Subcutaneous abdominal adipose tissue (tissue), 5 donors: ENCODE measurements around the gene TRIM63.

Experiments used
- H3K27ac ChIP-seq: one replicate; pipeline ENCODE4 v1.7.0; 2013; ENCODE audit warnings: low read depth, mild to moderate bottlenecking, inconsistent platforms, low read length, moderate library complexity
- H3K27me3 ChIP-seq, 5 donors: one replicate each; pipeline ENCODE4 v1.7.0; 2013; ENCODE audit warnings: low read length in 5 of 5, inconsistent platforms in 1 of 5; ENCODE audit not compliant: control insufficient read depth in 5 of 5, insufficient read depth in 4 of 5
- H3K36me3 ChIP-seq, 5 donors: one replicate each; pipeline ENCODE4 v1.7.0; 2013; ENCODE audit warnings: low read length in 5 of 5; ENCODE audit not compliant: control insufficient read depth in 5 of 5, insufficient read depth in 5 of 5
- H3K4me1 ChIP-seq, 5 donors: one replicate each; pipeline ENCODE4 v1.7.0; 2013; ENCODE audit warnings: low read length in 5 of 5, mild to moderate bottlenecking in 3 of 5, moderate library complexity in 1 of 5; ENCODE audit not compliant: control insufficient read depth in 5 of 5, insufficient read depth in 5 of 5
- H3K4me3 ChIP-seq, 5 donors: one replicate each; pipeline ENCODE4 v1.7.0; 2013; ENCODE audit warnings: low read length in 5 of 5, low read depth in 1 of 5
- H3K9ac ChIP-seq, 5 donors: one replicate each; pipeline ENCODE4 v1.7.0; 2013; ENCODE audit warnings: low read length in 5 of 5, mild to moderate bottlenecking in 4 of 5, moderate library complexity in 3 of 5
- H3K9me3 ChIP-seq, 5 donors: one replicate each; pipeline ENCODE4 v1.7.0; 2013; ENCODE audit warnings: low read length in 5 of 5; ENCODE audit not compliant: control insufficient read depth in 5 of 5
- donor health status: healthy.
- donor health status: healthy.
- donor health status: healthy.
- donor health status: healthy.
- donor health status: healthy.

Gene TRIM63

GRCh38 chr1:26059906-26060305, 7.5 kb downstream of the TRIM63 start:
- Histone ChIP-seq H3K9me3 (no peaks in the 10 kb centered on the region), H3K36me3 (no peaks in the 10 kb centered on the region), H3K27me3 (peaks cover 6 to 16% (median 13%) of the 10 kb centered on the region in 5 donors), H3K4me3 (no peak overlapping the region), H3K9ac (no peak overlapping the region), H3K4me1 (no peaks in the 10 kb centered on the region), H3K27ac (no peak overlapping the region)

GRCh38 chr1:26058052-26058595, 9.3 kb downstream of the TRIM63 start:
- no peaks in the 10 kb centered on the region for H3K9me3 ChIP-seq
- H3K4me1 ChIP-seq = peaks cover 0 to 6% (median 0%) of the 10 kb centered on the region in 5 donors
- no peaks in the 10 kb centered on the region for H3K36me3 ChIP-seq
- H3K27me3 ChIP-seq = peaks cover 13 to 22% (median 20%) of the 10 kb centered on the region in 5 donors
- H3K4me3 ChIP-seq = no peak overlapping the region
- no peak overlapping the region for H3K27ac ChIP-seq
- H3K9ac ChIP-seq = no peak overlapping the region

- Histone ChIP-seq H3K4me3 (no peak overlapping the region), H3K27ac (no peak overlapping the region), H3K9me3 (no peaks in the 10 kb centered on the region), H3K9ac (no peak overlapping the region), H3K27me3 (peaks cover 13 to 22% (median 20%) of the 10 kb centered on the region in 5 donors), H3K4me1 (peaks cover 0 to 6% (median 0%) of the 10 kb centered on the region in 5 donors), H3K36me3 (no peaks in the 10 kb centered on the region)
Observed at GRCh38 chr1:26057189-26057588, 10.2 kb downstream of the TRIM63 start.

DNA sequence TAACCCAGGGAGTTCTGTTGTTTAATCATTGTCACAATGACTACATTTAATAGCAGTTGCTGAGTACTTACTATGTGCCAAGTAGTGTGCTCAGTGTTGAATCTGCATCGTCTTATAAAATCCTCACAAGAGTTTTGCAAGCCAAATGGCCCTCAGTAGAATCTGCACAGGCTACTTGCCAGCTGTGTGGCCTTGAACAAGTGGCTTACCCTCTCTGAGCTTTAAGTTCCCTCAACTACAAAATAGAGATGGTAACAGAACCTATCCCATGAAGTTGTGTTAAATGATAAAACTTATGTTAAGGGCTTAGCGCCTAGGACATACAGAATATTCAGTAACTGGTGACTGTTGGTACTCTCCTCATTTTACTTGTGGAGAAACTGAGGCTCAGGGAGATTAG, 12.4 kb downstream of the TRIM63 start:
- Histone ChIP-seq H3K4me1 (peaks cover 0 to 6% (median 0%) of the 10 kb centered on the region in 5 donors), H3K36me3 (no peaks in the 10 kb centered on the region), H3K27me3 (peaks cover 7 to 21% (median 17%) of the 10 kb centered on the region in 5 donors), H3K9ac (no peak overlapping the region), H3K27ac (no peak overlapping the region), H3K9me3 (no peaks in the 10 kb centered on the region), H3K4me3 (no peak overlapping the region)

- Histone ChIP-seq H3K9ac (no peak overlapping the region), H3K36me3 (no peaks in the 10 kb centered on the region), H3K4me1 (peaks cover 0 to 6% (median 0%) of the 10 kb centered on the region in 5 donors), H3K27me3 (peaks cover 10 to 24% (median 18%) of the 10 kb centered on the region in 5 donors), H3K4me3 (no peak overlapping the region), H3K9me3 (no peaks in the 10 kb centered on the region), H3K27ac (no peak overlapping the region)
Observed at GRCh38 chr1:26053718-26054560, 13.5 kb downstream of the TRIM63 start.

DNA sequence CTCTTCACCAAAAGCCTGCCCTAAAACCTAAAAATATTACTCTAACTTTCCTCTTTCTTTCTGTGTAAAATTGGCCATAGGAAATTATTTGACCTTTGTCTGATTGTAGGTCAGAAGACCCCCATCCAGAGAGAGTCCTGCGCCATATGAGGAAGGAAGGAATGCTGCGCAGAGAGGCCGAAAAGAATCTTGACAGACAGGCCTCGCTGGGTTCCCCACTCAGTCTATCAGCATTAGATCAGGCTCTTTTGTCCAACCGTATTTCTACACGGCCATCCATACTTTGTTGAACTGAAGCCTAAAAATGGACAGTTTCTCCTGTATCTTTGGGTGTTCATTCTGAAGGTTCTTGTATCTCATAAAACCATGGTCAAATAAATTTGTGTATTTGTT, 17.2 kb downstream of the TRIM63 start:
- H3K4me1 ChIP-seq = peaks cover 0 to 18% (median 3%) of the 10 kb centered on the region in 5 donors
- no peaks in the 10 kb centered on the region for H3K9me3 ChIP-seq
- H3K27me3 ChIP-seq = peaks cover 29 to 40% (median 39%) of the 10 kb centered on the region in 5 donors
- no peaks in the 10 kb centered on the region for H3K36me3 ChIP-seq
- no peak overlapping the region for H3K4me3 ChIP-seq
- H3K27ac ChIP-seq = no peak overlapping the region
- no peak overlapping the region for H3K9ac ChIP-seq

GRCh38 chr1:26049531-26050247, 17.7 kb downstream of the TRIM63 start:
- Histone ChIP-seq H3K36me3 (no peaks in the 10 kb centered on the region), H3K27ac (no peak overlapping the region), H3K4me1 (peaks cover 0 to 18% (median 3%) of the 10 kb centered on the region in 5 donors), H3K27me3 (peaks cover 35 to 44% (median 42%) of the 10 kb centered on the region in 5 donors), H3K4me3 (no peak overlapping the region), H3K9me3 (no peaks in the 10 kb centered on the region), H3K9ac (no peak overlapping the region)

- Histone ChIP-seq H3K36me3 (no peaks in the 10 kb centered on the region), H3K27me3 (peaks cover 34 to 52% (median 48%) of the 10 kb centered on the region in 5 donors)
Observed at GRCh38 chr1:26047278-26047874, 20.1 kb downstream of the TRIM63 start.

DNA sequence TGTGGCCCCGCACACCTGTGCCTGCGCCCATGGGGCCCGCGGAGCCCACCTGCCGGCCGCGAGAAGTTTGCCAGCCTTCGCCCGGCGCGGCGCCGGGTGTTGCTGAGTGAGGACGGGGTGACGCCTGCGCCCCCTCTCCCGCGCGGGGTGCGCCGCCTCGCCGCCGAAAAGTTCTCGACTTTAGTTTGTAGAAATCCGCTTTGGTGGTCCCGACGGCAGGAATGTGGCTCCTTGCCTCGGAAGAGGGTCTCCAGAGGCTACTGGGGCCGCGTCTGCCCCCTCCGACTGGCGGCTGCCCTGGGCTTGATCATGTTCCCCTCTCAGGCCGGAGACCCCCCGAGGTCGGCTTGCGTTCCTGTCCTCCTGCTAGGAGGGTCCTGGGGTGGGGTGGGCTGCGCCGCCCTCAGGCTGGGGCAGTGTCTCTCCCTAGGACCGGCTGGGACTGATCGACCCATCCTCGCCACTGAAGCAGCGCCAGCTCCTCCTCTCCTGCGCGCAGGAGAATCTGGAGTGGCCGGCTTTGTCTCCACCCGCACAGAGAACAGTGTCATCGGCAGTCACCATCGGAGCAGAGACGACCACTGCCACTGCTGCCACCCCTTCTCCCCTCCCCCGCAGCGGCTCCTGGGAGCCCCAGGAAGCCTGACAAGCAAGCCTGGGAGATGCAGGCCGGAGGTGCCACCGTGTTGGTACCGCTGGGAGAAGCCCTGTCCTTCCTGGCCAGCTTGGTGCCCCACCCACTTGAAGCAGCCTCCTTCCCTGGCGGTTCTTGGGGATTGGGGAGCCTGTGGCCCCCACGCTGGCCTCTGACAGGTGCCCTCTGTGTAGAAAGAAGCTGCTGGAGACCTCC, 21.0 kb downstream of the TRIM63 start:
- no peak overlapping the region for H3K9ac ChIP-seq
- no peak overlapping the region for H3K27ac ChIP-seq
- H3K36me3 ChIP-seq = no peaks in the 10 kb centered on the region
- H3K9me3 ChIP-seq = no peaks in the 10 kb centered on the region
- H3K27me3 ChIP-seq = peaks cover 38 to 59% (median 56%) of the 10 kb centered on the region in 5 donors
- H3K4me3 ChIP-seq = peak overlapping the region in 1 of 5 donors; percentile 5
- peaks cover 0 to 12% (median 3%) of the 10 kb centered on the region in 5 donors for H3K4me1 ChIP-seq

More at GRCh38 chr1:26047278-26047874, 20.1 kb downstream of the TRIM63 start:
- Histone ChIP-seq H3K9me3 (no peaks in the 10 kb centered on the region), H3K4me3 (no peak overlapping the region), H3K4me1 (peaks cover 0 to 12% (median 3%) of the 10 kb centered on the region in 5 donors), H3K27ac (no peak overlapping the region), H3K9ac (no peak overlapping the region)
